CD1c-positive myeloid dendritic cell (primary cell): Measurements from ENCODE around the gene IL1A.

Experiments used
- DNase-seq: peaks from one replicate; pipeline ENCODE4 v3.0.0-alpha.2; 2016; ENCODE audit errors: extremely low spot score

IL1A gene

GRCh38 chr2:112793449-112793978 is 9.2 kb upstream of the IL1A start:
- peak; percentile 93 for DNase-seq

GRCh38 chr2:112792419-112792818 is 8.1 kb upstream of the IL1A start:
- no peak for DNase-seq

GRCh38 chr2:112791693-112792230 is 7.5 kb upstream of the IL1A start:
- no peak for DNase-seq

- no peak for DNase-seq
Observed at GRCh38 chr2:112791019-112791418, 6.7 kb upstream of the IL1A start.

DNA sequence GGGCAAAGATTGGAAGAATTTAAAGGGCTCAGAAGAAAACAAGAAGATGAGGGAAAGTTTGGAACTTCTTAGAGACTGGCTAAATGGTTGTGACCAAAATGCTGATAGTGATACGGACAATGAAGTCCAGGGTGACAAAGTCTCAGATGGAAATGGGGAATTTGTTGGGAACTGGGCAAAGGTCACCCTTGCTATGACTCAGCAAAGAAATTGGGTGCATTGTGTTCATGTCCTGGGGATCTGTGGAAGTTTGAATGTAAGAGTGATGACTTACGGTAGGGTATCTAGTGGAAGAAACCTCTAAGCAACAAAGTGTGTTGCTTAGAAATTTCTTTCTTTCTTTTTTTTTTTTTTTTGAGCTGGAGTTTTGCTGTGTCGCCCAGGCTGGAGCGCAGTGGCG is 6.0 kb upstream of the IL1A start:
- peak; percentile 30 for DNase-seq

DNA sequence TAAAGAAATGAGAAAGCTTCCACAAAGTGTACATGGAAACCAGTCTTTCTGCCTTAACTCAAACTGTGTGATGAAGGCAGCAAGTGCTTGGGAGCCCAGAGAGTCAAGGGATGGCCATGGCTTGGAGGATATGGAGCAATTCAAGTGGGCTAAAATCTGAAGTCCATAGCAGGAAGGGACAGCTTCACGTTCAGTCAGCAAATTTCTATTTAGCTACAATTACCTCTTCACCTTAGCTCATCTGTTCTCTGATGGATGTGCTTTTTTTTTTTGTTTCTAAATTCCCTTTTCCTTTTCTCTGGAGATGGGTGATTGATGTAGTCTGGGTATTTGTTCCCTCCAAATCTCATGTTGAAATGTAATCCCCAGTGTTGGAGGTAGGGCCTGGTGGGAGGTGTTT is 4.9 kb upstream of the IL1A start:
- no peak for DNase-seq

GRCh38 chr2:112788653-112789052 is 4.4 kb upstream of the IL1A start:
- DNase-seq: no peak

- DNase-seq: peak; percentile 81
Observed at GRCh38 chr2:112787729-112788393, 3.6 kb upstream of the IL1A start.

GRCh38 chr2:112787294-112787693 is 3.0 kb upstream of the IL1A start:
- peak; percentile 22 for DNase-seq

DNA sequence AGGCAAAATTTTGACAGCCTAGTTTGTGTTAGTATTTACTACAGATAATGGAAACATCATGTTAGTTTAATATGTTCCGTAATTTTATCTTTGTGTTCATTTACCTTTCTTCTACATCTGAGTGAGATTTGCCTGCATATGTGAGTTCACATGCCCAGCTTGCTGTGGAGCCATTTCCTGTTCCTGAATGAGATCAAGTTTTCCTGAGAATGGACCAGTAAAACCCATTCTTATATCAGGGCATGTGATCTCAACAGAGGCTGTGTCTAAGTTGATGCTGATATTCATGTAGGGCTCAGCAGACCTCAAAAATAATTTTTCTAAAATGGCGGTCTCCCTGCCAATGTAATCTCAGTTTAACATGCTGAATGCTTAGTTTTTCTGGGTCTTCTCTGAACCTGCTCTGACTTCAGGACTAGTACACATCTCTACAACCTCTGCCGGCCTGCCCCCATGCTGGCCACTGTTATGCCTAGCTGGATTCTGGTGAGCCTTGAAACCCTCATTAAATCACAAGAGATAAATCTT is 1.0 kb downstream of the IL1A start:
- DNase-seq: no peak

DNA sequence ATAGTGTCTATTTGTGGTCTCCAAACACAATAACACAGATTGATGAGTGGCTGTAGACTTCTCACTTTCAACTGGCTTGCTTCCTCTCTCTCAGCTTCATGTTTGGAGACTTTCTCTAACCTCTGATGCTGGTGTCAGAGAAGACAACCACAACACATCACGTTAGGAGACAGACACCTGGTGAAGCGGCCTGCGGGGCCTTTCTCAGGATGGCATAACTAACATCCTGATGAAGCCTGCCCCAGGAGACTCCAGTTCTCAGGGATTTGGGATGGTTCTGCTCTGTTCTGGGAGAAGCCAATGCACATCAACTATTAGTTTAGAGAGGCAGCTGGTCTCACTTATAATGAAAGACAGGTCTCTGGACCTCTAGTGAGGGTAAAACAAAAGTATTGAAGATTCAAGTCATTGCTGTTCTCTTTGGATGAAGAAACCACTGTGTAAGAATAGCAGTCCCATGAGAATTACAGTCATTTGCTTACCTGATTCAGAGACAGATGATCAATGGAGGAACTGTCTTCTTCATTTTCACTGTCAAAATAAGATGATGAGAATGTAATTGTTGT is 2.0 kb downstream of the IL1A start:
- DNase-seq: no peak

- no peak for DNase-seq
Observed at GRCh38 chr2:112779598-112779997, 4.7 kb downstream of the IL1A start.

DNA sequence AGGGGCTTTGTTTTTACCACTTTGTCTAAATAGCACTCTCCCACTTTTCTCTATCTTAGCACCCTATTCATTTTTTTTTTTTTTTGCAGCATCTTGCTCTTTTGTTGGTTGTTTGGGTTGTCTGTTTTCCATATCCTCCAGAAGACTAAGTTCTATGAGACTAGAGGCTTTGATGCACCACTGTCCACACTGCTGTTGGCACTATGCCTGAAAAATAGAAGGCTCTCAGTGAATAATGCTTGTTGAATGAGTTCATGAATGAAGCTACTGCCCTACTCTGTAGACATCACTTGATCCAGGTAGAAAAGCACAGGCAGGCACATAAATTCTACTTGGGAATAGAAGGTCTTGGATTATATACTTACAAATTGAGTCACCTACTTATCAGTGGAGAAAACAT is 7.3 kb downstream of the IL1A start:
- no peak for DNase-seq

DNA sequence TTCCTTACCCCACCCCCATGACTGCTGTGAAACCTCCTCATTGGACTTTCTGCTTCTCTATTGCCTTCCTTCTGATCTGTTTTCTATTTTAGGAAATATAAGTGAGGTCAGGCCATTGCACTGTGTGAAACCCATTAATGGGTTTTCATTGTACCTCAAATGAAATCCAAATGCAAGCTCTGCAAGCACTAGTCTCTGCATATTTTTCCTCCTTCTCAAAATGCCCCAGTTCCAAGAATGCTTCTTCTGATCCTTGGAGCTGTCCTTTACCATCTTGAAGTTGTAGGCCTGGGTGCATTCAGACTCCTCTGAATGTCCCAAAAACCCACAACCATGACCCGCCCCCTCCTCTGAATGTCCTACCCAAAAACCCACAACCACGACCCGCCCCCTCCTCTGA is 8.2 kb downstream of the IL1A start:
- no peak for DNase-seq

DNA sequence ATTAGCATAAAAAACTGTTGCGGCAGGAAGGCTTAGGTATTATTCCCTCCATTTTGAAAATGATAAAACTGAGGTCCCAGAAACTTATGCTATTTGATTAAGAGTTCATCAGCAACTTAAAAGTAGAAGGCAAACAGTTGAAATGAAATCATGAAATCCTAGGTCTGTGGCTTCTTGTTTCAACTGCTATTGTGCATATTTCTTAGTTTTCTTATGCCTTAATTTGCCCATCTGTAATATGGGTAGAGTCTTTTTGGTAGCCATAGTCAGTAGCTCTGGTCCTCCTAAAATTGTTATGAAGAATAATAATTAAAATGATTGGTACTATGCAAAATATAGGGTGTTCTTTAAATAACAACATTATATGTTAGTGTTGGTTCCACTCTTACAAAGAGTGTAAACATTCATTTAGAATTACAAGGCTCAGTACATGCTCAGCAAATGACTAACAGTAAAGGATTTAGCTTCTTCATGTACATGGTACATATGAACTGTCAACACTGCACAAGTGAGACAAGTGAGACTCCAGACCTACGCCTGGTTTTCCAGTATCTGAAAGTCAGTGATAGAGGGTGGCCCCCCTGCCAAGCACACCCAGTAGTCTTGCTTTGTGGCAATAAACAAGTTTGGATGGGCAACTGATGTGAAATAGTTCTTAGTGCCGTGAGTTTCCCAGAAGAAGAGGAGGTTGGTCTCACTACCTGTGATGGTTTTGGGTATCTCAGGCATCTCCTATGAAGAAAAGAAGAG is 9.6 kb downstream of the IL1A start:
- DNase-seq: no peak

DNA sequence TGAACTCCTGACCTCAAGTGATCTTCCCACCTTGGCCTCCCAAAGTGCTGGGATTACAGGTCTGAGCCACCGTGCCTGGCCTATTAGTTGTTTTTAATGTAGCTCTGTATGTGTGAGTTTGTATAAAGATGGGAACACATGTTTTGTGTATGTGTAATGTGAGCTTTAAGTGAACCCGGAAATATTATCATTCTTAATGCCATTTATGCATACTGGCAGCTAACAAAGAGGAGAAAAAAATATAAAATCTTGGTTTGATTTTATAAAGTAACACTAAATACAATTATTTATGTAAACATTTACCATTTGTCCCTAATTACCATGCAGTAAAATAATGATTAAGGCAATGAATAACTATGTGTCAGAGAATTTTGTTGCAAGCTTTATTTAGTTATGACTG is 10.7 kb downstream of the IL1A start:
- no peak for DNase-seq

DNA sequence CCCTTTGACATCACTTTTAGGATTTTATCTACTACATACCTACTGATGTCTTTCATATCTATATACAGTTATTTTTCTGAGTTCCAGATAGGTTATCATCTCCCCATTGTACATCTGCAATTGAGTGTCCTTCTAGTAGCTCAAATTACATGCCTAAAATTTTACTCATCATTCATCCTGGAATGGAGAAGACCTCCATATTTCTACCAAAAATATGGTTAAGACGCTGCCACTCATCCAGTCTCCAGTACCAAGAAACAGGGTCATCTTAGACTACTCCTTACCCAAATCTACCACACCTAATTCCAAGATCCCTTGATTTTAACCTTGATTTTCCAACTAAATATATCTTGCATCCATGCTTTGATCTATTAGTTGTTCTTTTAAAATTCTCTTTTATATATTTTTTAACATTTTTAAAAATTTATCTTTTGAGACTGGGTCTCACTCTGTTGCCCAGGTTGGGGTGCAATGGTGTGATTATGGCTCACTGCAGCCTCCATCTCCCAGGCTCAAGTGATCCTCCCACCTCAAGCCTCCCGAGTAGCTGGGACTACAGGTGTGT is 11.3 kb downstream of the IL1A start:
- no peak for DNase-seq

- DNase-seq: peak; percentile 62
Observed at GRCh38 chr2:112772322-112772721, 12.0 kb downstream of the IL1A start.

DNA sequence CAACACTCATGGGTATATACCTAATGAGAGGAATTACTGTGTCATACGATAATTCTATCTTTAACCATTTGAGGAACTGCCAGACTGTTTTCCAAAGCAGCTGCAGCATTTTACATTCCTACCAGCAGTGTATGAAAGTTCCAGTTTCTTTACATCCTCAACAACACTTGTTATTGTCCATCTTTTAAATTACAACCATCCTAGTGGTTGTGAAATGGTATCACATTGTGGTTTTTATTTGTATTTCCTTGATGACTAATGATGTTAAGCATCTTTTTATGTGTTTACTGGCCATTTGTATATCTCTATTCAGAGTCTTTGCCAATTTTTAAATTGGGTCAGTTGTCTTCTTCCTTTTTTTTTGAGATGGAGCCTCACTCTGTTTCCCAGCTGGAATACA is 15.9 kb downstream of the IL1A start:
- DNase-seq: no peak

GRCh38 chr2:112767693-112768330 is 16.5 kb downstream of the IL1A start:
- peak; percentile 41 for DNase-seq

GRCh38 chr2:112765251-112765650 is 19.0 kb downstream of the IL1A start:
- DNase-seq: no peak
